HG03045 (cell line): ENCODE results near the gene SMCR8.
"Not testable (repeated sequence)": the region's sequence is repeated elsewhere in the genome, so short reads cannot be mapped to it uniquely, and the experiment has no call there.

Source experiments
- ATAC-seq: cut with Tn5 transposase; IDR thresholded peaks from one replicate; pipeline ENCODE4 v1.9.1; 2021; ENCODE audit warnings: mild to moderate bottlenecking, moderate library complexity; ENCODE audit not compliant: unreplicated experiment

SMCR8 gene

DNA sequence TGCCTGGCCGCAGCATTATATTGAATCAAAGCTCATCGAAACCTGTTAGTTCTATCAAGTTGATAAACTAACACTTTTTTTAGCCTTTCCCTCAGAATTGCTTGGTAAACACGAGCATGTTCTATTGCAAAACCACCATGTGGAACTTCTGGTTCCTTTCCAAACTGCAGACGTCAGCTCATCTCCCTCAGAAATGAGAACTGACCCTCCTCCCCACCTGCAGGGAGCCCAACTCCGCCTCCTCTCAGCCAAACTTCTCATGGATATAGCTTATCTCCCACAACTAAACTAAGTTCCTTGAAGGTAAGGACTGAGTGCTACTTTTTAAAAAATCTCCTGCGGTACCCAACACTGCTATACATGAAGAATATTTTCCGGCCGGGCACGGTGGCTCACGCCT is 41.5 kb downstream of the SMCR8 start:
- ATAC-seq = no peak

DNA sequence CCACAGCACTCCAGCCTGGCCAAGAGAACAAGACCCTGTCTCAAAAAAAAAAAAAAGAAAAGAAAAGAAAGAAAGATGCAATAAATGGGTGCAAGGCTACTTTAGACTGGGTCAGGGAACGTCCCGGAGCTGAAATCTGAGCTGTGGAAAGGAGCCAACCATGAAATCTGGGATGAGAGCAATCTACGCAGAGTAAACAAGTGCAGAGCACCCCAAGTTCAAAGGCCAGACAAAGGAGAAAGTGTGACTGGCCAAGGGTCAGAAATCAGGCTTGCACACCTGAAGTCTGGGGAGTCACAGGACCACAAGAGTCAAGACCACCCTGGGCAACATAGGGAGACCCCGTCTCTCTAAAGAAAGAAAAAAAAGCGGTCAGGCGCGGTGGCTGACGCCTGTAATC is 45.4 kb downstream of the SMCR8 start:
- ATAC-seq = no peak

DNA sequence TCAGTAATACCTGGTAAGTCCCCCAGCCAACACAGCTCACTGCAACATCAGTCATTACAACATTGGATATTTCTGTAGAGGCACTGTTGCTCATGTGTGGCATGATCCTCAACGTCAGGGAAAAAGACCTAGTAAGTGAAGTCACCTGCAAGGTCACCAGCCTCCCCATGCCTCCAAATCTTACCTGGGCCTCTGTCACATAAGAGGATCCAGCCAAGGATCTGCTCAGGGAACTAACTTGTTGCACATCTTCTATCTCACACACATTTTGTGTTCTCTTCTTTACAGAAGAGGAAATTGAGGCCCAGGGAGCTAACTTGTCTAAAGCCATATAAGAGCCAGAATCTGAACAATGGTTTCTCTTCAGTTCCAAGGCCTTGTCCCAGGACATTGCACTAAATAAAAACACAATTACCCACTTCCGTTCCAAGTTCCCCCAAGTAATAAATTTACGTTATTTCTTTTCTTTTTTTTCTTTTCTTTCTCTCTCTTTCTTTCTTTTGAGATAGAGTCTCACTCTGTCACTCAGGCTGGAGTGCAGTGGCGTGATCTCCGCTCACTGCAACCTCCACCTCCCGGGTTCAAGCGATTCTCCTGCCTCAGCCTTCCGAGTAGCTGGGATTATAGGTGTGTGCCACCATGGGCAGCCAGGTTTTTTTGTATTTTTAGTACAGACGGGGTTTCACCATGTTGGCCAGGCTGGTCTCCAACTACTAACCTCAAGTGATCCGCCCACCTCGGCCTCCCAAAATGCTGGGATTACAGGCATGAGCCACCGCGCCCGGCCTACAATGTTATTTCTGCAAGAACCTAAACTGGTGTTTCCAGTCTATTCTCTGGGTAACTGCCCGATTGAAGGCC is 47.0 kb downstream of the SMCR8 start:
- no peak for ATAC-seq

DNA sequence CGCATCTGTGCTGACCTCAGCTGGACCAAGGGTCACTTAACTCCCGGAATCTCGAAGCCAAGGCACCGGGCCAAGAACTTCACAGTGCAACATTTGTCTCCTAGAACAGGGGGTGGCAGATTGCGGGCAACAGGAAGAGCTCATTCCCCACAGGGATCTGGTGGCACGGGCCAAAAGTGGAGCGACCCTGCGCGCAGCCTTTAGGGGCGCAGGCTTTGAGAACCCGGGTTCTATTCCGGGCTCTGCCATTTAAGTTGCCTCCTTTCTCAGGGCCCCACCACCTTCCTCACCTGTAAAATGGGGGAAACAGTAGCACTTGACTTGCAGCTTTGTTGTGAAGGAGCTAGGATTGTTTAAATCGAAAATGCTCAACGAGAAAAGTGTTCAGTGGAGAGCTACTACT is 47.6 kb downstream of the SMCR8 start:
- ATAC-seq = no peak

DNA sequence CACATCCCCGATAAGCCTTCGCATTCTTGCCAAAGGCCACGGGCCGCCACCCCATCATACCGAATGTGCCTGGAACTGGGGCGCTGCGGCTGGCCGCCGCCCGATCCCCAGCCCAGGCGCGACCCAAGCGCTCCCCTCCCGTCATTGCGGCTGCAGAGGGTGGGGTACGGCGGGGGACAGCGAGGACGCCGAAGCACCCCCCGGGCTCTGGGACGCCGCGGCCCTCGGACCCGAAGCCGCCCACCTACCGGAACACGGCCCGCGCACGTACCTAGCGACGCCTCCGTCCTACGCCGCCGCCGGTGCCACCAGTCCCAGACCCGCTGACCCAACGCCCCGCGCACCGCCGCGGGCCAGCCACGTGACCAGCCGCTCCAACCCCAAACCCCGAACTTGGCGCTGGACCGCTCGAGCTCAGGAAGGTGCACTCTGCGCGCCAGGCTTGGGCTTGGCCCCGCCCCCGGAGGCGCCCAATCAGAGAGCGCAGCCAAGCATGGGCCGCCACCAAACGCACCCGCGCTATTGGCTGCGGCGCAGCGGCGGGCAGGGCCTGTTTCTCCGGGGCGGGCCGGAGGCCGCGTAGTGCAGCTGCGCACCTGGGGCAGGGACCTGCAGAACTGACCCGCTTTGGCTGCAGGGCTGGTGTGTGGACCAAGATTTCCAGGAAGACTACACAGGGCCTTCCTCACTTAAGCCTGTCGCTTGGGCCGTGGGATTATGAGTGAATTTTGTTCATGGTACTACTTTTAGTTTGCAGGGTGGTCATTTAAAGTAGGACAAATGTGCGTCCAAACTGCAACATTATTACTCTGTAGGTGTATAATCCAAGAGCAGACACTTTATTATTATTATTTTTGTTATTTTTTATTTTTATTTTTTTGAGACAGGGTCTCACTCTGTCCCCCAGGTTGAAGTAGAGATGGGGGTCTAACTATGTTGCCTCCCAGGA is 48.3 kb downstream of the SMCR8 start, which contains the start of gene SHMT1:
TSS of gene SHMT1 (minus strand) at position 450 of the 949 bp plus-strand sequence. CDS start 7,569 bp downstream, outside the sequence.
- ATAC-seq = peak; percentile 95

DNA sequence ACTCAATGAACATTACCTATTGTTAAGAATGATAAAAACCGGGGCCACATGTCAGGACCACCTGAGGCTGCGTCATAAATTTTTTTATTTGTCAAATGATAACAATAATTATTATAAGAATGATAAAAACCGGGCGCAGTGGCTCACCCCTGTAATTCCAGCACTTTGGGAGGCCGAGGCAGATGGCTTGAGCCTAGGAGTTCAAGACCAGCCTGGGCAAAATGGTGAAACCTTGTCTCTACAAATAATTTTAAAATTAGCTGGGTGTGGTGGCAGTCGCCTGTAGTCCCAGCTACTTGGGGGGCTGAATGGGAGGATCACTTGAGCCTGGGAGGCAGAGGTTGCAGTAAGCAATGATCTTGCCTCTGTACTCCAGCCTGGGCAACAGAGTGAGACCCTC is 49.1 kb downstream of the SMCR8 start:
- no peak for ATAC-seq

DNA sequence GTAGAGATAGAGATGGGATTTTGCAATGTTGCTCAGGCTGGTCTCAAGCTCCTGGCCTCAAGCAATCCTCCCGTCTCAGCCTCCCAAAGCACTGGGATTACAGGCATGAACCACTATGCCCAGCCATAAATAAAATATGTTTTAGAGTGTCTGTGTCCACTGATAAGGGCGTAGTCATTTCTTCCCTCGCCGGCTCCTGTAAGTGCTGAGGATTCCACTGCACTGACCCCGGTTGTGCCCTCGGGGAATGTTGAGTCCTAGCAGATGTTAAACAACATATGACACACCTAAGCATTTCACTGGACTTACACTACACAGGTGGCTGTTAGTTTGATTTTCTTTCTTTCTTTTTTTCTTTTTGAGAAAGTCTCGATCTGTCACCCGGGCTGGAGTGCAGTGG is 53.9 kb downstream of the SMCR8 start:
- ATAC-seq = no peak

DNA sequence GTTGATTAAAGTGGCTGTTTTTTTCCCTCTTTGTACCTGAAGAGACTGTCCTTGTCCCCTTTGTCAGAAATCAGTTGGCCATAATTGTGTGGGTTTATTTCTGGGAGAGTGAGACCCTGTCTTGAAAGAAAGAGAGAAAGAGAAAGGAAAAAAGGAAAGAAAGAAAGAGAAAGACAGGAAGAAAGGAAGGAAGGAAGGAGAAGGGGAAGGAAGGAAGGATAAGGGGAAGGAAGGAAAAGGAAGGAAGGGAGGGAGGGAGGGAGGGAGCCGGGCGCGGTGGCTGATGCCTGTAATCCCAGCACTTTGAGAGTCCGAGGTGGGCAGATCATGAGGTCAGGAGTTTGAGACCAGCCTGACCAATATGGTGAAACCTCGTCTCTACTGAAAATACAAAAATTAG is 55.7 kb downstream of the SMCR8 start:
- ATAC-seq = no peak

DNA sequence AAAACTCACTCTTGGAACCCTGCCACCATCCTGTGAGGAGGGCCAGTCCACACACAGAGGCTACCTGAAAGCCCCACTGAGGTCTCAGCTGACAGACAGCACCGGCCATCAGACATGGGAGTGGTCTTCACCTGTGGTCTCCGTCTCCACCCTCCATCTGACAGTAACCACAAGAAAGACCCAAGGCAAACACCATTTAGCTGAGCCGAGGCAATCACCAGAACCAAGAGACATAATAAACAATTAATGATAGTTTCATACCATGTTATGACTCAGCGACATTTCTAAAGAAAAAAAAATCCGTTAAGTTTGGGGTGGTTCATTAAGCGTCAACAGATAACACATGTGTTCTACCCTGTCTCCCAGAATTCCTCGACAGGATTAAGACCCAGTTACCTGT is 56.4 kb downstream of the SMCR8 start:
- no peak for ATAC-seq

DNA sequence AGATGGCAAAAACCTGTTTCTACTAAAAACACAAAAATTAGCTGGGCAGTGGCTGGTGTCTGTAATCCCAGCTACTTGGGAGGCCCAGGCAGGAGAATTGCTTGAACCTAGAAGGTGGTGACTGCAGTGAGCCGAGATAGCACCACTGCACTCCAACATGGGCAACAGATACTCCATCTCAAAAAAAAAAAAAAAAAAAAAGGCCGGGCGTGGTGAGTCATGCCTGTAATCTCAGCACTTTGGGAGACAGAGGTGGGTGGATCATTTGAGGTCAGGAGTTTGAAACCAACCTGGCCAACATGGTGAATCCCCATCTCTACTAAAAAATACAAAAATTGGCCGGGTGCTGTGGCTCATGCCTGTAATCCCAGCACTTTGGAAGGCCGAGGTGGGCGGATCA is 58.1 kb downstream of the SMCR8 start:
- not testable (repeated sequence) for ATAC-seq

DNA sequence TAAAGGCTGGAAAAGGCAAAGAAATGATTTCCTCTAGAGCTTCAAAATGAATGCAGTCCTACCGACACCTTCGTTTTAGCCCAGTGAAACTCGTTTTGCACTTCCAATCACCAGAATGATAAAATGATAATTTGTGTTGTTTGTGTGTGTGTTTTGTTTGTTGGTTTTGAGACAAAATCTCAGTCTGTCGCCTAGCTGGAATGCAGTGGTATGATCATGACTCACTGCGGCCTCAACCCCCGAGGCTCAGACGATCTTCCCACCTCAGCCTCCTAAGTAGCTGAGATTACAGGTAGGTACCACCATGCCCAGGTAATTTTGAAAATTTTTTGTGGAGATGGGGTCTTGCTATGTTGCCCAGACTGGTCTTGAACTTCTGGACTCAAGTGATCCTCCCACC is 59.1 kb downstream of the SMCR8 start:
- no peak for ATAC-seq
